Measurements from ENCODE around the gene ZBTB7B. TPM values are rescaled to one million over a fixed set of nuclear protein-coding genes. Genes with fewer than 3 reads are reported as not detected.

ZBTB7B gene
- total and polyA plus RNA-seq, 9 of the 15 experiments (the other 6 are each of a cell fraction or from before 2014, with no cell fraction given) = 0.04 to 46.5 (median 15.2) TPM

DNA sequence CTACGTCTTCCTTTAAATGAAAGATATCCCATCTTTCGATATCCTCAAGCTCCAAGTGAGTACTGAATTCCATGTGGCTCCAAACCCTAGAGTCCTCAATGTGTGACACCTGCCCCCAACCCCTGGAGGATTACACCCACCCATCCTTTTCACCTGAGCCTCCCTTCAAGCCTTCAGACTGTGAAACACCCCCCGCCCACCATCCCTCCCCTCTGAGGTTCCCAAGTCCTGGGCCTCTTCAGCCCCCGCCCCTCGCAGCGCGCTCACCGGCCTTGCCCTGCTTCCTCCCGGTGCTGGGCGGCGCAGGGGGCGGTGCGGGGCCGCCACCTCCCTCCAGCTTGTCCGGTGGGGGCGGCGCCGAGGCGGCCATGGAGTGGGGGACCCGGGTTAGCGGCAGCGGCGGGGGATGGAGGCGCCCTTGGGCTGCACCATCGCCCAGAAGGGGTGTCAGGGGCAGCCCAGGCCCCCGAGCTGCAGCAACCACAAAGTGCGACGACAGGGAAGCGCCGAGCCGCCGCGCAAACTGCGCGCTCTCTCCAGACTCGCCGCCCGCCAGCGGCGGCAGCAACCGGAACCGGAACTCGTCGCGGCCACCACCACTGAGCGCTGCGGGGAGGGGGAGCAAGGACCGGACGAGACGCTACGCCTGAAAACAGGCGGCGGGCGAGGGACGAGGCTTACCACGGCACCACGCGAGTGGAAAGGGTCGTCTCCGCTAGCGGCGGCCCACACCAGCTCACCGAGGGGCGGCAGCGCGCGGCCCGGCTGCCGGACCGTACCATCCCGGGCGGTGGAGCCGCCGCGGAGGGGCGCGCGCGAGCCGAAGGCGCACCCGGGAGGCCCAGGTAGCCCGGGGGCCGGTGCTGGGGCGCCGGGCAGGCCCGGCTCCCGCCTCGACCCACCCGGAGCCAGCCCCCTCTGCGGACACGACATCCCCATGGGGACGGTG lies 41.1 kb upstream of the ZBTB7B start, which contains the start of gene PYGO2 (continued):
- TF ChIP-seq, protein P1, sequence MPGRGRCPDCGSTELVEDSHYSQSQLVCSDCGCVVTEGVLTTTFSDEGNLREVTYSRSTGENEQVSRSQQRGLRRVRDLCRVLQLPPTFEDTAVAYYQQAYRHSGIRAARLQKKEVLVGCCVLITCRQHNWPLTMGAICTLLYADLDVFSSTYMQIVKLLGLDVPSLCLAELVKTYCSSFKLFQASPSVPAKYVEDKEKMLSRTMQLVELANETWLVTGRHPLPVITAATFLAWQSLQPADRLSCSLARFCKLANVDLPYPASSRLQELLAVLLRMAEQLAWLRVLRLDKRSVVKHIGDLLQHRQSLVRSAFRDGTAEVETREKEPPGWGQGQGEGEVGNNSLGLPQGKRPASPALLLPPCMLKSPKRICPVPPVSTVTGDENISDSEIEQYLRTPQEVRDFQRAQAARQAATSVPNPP (IDR thresholded peaks at IDR 0.05; ENCODE audit: borderline replicate concordance, insufficient read depth, insufficient read length) = no peak
- TF ChIP-seq COPS2 (conservative IDR thresholded peaks at IDR 0.05) (no peak), FUS (optimal IDR thresholded peaks at IDR 0.05; ENCODE audit: low read depth, low read length) (peak; percentile 79), CXXC5 (CRISPR knock-in tag; IDR thresholded peaks at IDR 0.05) (peak; percentile 84), NR2C2 (CRISPR knock-in tag; IDR thresholded peaks at IDR 0.05) (peak; percentile 41; the same call in 1 of the 2 replicates), NR2C2 (tag; IDR thresholded peaks at IDR 0.05) (peak; percentile 73; the same call in 1 of the 2 replicates), OTX1 (CRISPR knock-in tag; IDR thresholded peaks at IDR 0.05) (0 out of 2 replicates have a peak, but pooled peaks have one; percentile 60), RFX1 (IDR thresholded peaks at IDR 0.05) (no peak), ZNF57 (CRISPR knock-in tag; IDR thresholded peaks at IDR 0.05) (peak; percentile 84; the same call in 1 of the 2 replicates), SETDB1 (IDR thresholded peaks at IDR 0.05; ENCODE audit: low read length) (no peak), ZNF143 (CRISPR knock-in tag; IDR thresholded peaks at IDR 0.05) (no peak), HNRNPL (IDR thresholded peaks at IDR 0.05; ENCODE audit: low read depth, low read length) (no peak), ATF7 (IDR thresholded peaks at IDR 0.05) (peak; percentile 100), SNRNP70 (optimal IDR thresholded peaks at IDR 0.05; ENCODE audit: low read depth, low read length) (no peak), MAFK (IDR thresholded peaks at IDR 0.05; ENCODE audit: low read length) (no peak), RAD21 (CRISPR knock-in tag; conservative IDR thresholded peaks at IDR 0.05 in 1 of 2, IDR thresholded peaks at IDR 0.05 in 1 of 2) (peak; percentile 74 to 80), SRSF7 (optimal IDR thresholded peaks at IDR 0.05; ENCODE audit: low read depth, low read length) (no peak), DPF2 (IDR thresholded peaks at IDR 0.05) (no peak; the same call in 1 of the 2 replicates), CREBBP (IDR thresholded peaks at IDR 0.05; ENCODE audit: low read depth, low read length) (no peak), HMGN3 (IDR thresholded peaks at IDR 0.05; ENCODE audit: borderline replicate concordance, extremely low read depth, insufficient read length, low read depth, low read length) (peak; percentile 58), TCF3 (CRISPR knock-in tag; IDR thresholded peaks at IDR 0.05) (no peak), NBN (IDR thresholded peaks at IDR 0.05; ENCODE audit: low read depth) (peak; percentile 34; the same call in 1 of the 2 replicates)
- TF ChIP-seq, protein P2, sequence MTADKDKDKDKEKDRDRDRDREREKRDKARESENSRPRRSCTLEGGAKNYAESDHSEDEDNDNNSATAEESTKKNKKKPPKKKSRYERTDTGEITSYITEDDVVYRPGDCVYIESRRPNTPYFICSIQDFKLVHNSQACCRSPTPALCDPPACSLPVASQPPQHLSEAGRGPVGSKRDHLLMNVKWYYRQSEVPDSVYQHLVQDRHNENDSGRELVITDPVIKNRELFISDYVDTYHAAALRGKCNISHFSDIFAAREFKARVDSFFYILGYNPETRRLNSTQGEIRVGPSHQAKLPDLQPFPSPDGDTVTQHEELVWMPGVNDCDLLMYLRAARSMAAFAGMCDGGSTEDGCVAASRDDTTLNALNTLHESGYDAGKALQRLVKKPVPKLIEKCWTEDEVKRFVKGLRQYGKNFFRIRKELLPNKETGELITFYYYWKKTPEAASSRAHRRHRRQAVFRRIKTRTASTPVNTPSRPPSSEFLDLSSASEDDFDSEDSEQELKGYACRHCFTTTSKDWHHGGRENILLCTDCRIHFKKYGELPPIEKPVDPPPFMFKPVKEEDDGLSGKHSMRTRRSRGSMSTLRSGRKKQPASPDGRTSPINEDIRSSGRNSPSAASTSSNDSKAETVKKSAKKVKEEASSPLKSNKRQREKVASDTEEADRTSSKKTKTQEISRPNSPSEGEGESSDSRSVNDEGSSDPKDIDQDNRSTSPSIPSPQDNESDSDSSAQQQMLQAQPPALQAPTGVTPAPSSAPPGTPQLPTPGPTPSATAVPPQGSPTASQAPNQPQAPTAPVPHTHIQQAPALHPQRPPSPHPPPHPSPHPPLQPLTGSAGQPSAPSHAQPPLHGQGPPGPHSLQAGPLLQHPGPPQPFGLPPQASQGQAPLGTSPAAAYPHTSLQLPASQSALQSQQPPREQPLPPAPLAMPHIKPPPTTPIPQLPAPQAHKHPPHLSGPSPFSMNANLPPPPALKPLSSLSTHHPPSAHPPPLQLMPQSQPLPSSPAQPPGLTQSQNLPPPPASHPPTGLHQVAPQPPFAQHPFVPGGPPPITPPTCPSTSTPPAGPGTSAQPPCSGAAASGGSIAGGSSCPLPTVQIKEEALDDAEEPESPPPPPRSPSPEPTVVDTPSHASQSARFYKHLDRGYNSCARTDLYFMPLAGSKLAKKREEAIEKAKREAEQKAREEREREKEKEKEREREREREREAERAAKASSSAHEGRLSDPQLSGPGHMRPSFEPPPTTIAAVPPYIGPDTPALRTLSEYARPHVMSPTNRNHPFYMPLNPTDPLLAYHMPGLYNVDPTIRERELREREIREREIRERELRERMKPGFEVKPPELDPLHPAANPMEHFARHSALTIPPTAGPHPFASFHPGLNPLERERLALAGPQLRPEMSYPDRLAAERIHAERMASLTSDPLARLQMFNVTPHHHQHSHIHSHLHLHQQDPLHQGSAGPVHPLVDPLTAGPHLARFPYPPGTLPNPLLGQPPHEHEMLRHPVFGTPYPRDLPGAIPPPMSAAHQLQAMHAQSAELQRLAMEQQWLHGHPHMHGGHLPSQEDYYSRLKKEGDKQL (CRISPR knock-in tag; IDR thresholded peaks at IDR 0.05; ENCODE audit: borderline replicate concordance) = no peak

All from K562 (cell line).